GM19023 (cell line): Measurements from ENCODE around the gene SUN3.

Experiments
- ATAC-seq: cut with Tn5 transposase; IDR thresholded peaks from one replicate; pipeline ENCODE4 v1.9.1; 2021; ENCODE audit warnings: mild to moderate bottlenecking, moderate library complexity; ENCODE audit not compliant: unreplicated experiment

The SUN3 gene, protein sequence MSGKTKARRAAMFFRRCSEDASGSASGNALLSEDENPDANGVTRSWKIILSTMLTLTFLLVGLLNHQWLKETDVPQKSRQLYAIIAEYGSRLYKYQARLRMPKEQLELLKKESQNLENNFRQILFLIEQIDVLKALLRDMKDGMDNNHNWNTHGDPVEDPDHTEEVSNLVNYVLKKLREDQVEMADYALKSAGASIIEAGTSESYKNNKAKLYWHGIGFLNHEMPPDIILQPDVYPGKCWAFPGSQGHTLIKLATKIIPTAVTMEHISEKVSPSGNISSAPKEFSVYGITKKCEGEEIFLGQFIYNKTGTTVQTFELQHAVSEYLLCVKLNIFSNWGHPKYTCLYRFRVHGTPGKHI

DNA sequence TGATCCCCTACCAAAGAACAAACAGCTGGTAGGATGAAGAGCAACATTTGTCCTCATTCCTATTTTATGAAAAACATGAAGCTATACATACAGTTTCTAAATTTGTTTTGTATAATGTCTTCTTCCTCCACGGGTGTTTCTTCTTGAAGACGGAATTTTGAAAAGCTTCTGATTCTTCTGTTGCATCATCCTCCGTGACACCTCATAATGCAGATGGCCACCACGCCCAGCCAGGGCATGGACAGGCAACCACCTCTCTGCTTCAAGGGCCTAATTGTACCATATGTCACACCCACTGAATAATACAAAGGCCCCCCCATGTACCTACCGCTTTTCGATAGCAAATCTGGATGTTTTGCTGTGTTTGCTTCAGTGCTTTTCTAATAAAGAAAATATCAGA lies at the start of gene SUN3:
Gene SUN3, minus strand, starts transcription at position 170 of the 400 bp plus-strand sequence. Its CDS starts 169 bp downstream, at position 1.
- no peak for ATAC-seq

DNA sequence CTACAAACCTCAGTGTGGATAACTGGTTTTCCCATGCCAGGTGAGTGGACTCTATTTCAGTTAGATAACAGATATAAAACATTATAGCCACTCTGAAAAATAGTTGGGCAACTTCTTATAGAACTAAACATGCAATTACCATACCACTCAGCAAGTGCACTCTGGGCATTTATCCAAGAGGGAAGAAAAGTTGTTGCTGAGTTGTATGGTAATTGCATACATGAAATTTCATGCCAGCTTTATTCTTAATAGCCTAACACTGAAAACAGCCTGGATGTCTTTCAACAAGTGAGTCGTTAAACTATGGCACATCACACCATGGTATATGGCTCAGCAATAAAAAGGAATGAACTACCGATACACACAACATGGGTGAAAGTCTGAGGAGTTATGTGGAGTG lies 49.6 kb upstream of the SUN3 start:
- ATAC-seq, result no peak

DNA sequence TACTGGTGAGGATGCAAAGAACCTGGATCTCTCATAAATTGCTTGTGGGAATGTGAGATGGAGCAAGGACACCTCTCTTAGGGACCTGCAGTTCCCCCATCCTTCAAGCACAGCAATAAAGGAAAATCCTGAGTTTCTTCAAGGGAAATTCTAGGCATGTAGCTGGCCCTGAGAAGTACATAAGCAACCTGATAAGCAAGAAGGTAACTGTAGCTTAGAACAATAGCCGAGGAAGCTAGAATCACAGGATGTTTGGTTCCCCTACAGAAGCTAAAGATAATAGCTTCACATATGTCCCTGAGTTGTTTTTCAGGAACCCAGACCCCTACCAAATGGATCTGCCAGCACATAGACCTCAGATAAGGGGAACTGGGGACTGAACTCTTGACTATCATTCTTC lies 48.5 kb upstream of the SUN3 start:
- no peak for ATAC-seq

DNA sequence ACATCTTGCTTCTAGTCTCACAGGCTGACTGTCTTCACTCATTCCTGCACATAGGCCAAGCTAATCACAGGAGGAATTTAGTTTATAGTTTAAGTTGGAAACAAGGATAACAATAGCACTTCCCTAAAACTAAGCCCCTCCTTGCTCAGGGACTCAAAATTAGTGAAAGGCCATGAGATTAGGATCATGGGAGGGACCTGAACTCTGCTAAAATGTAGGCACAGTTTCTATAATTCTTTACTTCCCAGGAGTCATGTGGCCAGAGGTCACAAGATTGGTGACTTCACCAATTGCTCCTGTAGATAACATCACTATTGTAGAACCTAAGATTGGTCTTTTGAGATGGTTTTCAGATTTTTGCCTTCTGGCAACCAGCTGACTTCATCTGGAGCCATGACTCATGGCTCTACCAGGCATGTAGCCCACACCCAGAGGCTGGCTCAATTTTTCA lies 45.3 kb upstream of the SUN3 start:
- ATAC-seq, result no peak

DNA sequence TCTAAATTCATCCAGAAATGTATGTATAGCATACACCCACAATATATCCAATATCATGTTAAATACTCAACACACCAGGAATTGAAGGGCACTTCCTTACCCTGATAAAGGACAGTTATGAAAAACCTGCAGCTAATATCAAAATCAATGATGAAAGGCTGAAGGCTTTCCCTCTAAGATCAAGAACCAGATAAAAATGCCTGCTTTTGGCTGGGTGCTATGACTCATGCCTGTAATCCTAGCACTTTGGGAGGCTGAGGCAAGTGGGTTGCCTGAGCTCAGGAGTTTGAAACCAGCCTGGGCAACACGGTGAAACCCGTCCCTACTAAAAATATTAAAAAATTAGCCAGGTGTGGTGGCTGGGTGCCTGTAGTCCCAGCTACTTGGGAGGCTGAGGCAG lies 38.6 kb upstream of the SUN3 start:
- ATAC-seq, result no peak

DNA sequence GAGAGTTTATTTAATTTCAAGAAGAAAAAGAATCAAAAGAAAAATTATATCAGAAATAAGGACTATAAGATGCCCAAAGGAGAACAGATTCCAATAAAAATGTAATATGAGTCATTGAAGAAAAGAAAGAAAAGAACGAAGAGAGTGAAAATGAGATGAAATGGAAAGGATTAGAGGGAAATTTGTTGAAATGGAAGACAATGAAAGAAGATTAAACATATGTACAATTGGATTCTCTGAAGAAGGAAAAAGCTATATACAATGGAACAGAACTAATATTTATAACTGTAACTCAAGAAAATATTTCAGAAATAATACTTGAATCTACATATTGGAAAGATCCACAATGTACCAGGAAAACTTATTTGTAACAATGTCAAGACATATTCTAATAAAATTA lies 35.1 kb upstream of the SUN3 start:
- no peak for ATAC-seq

DNA sequence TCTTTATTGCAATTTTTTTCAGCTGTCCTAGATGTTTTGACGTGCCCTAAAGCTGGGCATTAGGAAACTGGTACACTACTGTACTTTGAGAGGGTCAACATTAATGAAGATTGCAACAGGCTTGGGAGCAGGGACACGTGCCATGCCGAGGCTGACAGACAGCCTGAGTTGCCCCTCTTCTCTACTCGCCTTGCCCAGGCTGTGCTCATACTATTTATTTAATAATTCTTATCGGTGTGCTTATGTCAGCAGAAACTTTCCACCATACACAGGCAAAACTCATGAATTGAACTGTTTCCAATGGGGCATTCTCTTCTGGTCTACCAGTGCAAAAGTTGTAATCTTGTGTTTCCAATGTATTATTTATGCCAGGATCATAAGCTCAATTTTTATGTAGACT lies 30.8 kb upstream of the SUN3 start:
- ATAC-seq, result no peak

DNA sequence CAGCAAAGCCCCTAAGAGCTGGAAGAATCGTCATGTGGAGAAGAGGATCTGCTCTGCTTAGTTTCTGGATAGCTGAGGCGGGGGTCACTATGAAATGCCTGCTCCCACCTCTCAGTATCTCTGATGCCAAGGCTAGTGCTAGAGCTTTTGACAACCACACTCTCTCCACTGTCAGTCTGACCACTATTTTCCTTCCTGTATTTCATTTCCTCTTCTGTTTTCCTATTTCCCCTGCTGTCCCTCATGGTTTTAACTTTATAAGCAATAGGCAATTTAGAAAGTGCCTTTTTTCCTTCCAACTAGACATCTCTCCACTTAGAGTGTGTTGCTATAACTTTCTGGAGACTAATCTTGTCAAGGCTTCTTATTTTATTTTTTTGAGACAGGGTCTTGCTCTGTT lies 30.1 kb upstream of the SUN3 start:
- no peak for ATAC-seq

DNA sequence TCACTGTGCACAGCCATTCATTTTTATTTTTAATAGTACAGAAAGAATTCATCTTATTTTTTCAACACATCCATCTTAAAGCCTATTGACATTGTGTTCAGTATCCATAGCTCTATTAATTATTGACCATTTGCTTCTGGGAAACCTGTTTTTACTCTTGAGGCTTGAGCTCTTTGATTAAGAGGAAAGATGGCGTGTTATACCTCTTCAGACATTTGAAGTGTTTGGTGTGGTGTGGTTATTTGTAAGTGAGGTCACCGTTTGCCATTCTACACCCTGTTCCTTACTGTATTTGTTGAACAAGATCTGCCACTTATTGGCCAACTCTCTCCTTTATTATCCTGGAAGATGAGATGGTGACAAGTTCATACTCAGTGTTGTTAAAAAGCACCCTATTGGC lies 24.8 kb upstream of the SUN3 start:
- ATAC-seq, result no peak

DNA sequence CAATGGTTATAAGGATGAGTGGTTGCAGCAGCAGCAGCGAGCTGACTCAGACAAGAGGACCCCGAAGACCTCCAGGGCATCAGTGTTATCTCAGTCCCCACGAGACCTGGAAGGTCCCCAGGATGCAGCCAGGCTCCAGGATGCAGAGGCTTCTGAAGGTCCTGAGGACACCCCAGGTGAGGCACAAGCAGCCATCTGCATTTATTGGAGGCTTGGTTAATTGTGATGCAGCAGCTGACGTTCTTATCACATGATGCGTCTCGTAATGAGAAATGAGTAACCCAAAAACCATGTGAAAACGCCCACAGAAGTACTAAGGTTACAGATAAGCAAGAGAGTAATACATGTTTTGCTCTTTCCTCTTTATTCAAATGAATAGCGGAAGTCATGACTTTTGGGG lies 23.8 kb upstream of the SUN3 start:
- no peak for ATAC-seq

DNA sequence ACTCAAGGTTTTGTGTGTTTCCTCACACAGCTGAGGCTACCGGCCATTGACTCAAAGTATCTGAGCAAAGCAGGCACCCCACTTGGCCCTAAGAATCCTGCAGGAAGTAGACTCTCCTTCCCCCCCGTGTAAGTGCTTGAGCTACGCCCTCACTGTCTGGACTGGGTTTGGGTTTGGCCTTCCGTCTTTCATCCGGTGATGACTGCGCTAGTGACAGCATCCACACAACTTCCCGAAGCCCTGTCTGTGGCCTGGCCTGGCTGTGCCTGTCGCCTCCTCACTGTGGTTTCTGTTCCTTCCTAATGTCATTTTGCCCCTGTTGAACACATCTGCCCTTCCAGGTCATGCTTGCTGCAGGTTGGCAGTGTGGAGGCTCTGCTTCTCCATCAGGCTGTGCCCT lies 20.9 kb upstream of the SUN3 start:
- ATAC-seq, result no peak

DNA sequence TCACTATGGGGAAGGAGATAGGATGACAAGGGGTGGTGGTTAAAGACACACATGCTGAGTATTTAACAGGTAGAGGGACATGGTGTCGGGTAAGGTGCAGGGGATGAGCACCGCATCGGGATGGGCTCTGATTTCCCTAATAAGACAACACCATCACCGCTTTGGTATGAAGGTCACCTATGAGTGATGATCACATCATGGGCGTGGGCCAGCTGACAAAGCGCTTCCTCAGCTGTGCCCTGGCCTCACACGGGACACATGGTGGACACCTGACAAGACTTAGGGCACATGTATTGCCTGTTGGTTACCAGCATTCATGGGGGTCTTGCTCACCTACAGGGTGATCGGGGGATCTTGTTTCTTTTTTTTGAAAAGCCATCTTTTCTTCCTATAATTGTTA lies 19.2 kb upstream of the SUN3 start:
- no peak for ATAC-seq

DNA sequence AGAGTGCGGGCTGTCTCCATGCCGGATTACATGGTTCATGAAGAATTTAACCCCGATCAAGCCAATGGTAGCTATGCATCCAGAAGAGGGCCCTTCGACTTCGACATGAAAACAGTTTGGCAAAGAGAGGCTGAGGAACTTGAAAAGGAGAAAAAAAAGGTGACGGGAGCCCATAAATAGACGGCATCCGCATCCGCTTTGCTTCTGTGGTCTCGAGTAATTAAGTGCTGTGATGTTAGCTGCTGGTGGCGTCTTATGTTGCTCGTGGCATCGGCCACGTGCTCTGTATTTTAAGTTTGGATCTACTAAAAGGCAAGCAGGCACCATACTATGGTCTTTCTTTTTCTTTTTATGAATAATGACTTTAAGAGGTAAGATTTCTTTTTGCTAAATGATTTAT lies 17.6 kb upstream of the SUN3 start:
- no peak for ATAC-seq

DNA sequence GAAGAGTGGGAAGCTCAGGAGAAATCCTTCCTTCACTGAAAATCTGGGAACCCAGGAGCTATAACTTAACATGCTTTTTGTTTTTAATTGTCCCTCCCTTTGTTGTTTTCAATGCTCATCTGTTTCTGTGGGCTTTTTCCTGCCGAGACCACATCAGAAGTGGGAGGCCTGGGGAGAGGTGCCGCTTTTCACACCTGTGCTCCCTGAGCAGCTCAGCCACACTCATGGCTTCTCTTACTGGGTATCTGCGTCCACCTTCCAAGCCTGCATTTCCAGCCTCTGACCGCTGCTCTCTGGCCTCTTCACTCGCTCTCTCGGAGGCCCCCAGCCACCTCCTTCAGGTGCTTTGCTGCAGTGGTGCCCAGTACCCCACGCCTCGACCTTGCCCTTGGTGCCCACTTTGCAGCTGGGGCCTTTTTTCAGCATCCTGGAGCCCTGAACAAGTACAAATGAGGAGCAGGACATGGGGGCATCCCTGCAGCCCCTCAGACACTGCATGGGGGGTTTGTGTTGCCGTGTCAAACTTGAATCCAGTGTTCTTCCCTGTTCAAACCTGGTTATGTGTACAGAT lies 16.4 kb upstream of the SUN3 start:
- no peak for ATAC-seq

DNA sequence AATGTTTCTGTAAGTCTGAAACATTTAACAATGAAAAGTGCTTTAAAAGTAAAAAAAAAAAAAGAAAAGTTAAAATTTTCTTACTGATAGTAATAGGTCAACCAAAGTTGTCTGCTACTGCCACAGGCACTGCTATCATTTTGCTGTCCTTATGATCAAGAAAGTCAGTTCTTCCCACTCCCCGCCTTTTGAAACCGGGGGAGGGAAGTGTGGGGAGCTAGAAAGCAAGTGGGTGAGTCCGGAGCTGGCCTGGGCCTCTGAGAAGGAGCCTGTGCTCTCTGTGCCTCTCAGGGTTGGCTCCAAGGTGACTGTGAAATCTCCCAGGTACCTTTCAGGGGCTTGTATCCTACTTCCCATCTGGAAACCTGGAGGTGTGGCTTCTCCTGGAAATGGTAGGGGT lies 13.7 kb upstream of the SUN3 start:
- ATAC-seq, result no peak

DNA sequence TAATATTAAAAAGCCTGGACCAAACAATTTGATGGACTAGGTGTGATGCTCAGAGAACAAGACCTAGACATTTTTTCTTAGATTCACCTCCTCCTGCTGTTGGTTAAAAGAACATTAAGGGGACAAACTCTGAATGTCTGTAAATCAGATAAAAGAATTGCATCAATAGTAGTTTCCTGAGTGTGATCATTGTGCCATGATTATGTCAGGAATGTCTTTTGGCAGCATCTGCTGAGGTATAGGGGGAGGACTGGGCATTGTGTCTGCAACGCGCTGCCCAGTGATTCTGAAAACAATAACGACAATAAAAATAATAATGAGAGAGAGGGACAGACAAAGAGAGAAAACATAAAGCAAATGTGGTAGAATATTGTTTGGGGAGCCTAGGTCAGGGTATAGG lies 13.3 kb upstream of the SUN3 start:
- ATAC-seq, result no peak

DNA sequence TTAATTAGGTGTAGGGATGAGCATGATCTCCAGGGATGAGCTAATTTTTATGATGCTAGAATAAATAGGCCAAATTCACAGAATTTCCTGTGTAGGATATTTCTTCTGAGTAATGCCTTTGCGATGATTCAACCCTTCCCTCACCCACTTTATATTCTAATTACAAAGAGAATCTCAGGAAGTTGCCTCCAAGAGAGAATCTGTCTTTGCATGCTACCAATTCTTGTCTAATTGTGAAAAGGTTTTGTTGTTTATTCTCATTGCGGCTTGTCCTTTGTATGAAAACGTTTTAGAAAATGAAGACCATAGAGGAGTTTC lies 12.7 kb upstream of the SUN3 start:
- no peak for ATAC-seq

DNA sequence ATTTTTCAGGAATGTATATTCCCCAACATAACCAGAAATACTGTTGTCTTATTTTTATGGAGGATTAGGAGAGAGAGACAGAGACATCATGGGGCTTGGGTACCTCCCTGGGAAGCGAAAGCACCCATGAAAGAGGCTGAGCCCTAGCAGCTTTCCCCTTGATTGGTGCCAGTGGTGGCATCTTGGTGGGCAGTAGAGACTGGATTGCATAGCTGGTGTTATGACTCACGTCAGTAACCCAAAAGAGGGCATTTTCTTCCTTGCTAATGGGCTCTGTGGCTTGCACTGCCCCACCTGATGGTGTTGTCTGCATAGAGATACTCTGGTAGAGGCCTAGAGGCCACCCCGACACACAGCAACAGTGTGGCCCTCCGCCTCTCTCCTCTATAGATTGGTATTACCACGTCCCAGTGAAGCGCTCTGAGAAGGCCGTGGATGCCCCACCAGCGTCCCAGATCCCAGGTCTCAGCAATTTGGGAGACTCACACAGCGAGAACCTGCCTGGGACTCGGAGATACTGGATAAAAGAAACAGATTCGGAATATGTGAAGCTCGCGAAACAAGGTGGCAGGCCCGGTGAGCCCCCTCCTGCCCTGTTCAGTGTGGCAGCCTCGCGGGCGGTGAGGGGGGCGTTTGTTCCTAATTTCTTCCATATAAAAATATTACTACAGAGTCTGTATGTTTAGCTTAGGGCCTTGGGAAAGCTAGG lies 12.2 kb upstream of the SUN3 start:
- ATAC-seq, result no peak

DNA sequence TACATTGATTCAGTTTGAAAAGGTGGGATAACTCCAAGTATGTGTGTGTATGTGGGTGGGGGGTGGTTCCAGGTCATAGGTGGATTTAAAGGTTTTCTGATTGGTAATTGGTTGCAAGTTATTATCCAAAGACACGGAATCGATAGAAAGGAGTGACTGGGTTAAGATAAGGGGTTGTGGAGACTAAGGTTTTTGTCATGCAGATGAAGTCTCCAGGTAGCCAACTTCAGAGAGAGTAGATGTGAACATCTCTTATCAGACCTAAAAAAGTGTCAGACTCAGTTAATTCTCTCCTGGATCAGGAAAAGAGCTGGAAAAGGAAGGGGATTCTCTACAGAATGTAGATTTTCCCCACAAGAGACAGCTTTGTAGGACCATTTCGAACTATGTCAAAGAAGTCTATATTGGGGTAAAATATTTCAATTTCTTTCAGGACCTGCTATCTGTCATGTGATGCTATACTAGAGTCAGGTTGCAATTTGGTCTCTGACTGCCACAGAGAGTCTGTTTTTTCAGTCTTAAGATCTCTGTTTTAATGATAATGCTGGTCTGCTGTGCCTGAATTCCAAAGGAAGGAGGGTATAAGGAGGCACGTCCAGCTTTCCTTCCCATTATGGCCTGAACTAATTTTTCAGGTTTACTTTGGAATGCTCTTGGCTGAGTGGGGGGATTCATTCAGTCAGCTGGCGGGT lies 10.1 kb upstream of the SUN3 start:
- ATAC-seq, result no peak

DNA sequence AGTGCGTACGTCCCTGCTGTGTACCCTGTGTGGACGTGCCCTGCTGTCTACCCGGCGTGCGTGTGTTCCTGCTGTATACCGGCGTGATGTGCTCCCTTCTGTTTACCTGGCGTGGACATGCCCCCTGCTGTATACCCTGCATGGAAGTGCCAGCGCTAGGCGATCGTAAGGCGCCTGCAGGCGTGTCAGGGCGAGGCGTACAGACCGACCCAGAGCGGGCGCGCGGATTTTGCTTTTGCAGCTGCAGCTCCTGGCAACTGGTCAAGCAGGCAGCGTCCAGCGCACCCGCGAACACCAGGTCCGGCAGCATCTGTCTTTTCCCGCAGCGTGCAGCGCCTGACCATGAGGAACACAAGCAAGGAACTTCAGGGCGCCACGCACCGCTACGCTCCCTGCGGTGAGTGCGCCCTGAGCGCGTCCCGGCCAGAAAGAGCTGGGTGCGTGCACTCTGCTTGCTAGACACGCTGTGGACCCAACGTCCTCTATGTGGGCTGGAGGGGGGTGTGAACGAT lies 7.1 kb upstream of the SUN3 start:
- ATAC-seq, result peak; percentile 4

DNA sequence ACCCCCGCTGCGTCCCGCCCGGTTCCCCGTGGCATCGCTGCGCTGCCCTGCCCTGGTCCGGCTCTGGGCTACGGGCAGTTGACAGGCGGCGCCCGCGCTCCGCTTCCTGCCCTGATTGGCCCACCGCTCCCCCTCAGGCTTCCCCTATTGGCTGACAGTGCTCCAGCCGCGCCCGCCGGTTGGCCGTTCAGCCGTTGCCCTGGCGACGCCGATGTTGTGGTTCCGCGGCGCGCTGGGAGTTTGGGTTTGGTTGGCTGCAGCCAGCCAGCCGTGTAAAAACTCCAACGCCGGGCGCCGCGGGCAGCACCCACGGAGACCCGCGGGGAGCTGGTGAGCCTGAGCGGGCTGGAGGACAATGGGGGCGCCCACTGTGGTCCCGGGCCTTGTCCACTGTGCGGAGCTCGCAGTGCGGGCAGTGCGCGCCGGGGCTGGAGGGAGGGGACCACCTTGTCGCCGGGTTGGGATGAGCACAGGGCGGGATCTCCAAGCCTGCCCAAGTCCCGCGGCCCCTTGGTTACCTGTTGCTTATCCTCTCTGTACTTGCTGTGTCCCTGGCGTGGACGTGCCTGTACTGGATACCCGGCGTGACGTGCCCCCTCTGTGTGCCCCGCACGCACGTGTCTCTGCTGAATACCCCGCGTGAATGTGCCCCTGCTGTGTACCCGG lies 6.5 kb upstream of the SUN3 start, which contains the start of gene C7orf57:
Gene C7orf57, plus strand, starts transcription at position 243 of the 666 bp plus-strand sequence. CDS start 766 bp downstream, outside the sequence.
- peak; percentile 100 for ATAC-seq
